SK-N-SH (cell line): ENCODE measurements around the gene GASK1B. TPM values are rescaled to one million over a fixed set of nuclear protein-coding genes. Genes with fewer than 3 reads are reported as not detected.

Experiments used
- CTCF ChIA-PET: fragments of 300-600, 350-600 bp; formaldehyde crosslinking; extraction: SDS; loops from one replicate; lab custom pipeline; 2021; lab: Yijun Ruan, JAX
- POLR2A ChIA-PET: fragments of 350-600 bp; sonication (Branson Sonifier 250); formaldehyde crosslinking; extraction: SDS; loops from one replicate; lab custom pipeline; 2020; ENCODE audit warnings: antibody characterized with exemption, inconsistent platforms; lab: Yijun Ruan, JAX
- DNase-seq: peaks from one replicate; pipeline ENCODE4 v3.0.0; 2012
- H2AFZ ChIP-seq: fragments of 200-600 bp; sonication (generic); 2 replicates; pipeline ENCODE4 v1.8.1; 2016; ENCODE audit warnings: antibody characterized with exemption, mild to moderate bottlenecking, low read depth
- H3F3A ChIP-seq: fragments of 200-600 bp; sonication (generic); replicated peaks from 2 replicates; pipeline ENCODE3; 2016; ENCODE audit warnings: antibody characterized with exemption, mild to moderate bottlenecking; ENCODE audit not compliant: insufficient read depth
- H3K27ac ChIP-seq, 2 experiments: fragments of 200-500 bp in 1 of 2; fragments of 200-600 bp in 1 of 2; sonication (Bioruptor generic) in 1 of 2; sonication (generic), shearing (Covaris generic) in 1 of 2; 2 replicates each; pipeline versions ENCODE4 v1.5.1 to v1.6.1; 2014 to 2016; ENCODE audit warnings: low read depth in 2 of 2, inconsistent platforms in 1 of 2, low read length in 1 of 2, mild to moderate bottlenecking in 1 of 2, mixed read lengths in 1 of 2
- H3K27me3 ChIP-seq: fragments of 200-600 bp; sonication (generic), shearing (Covaris generic); 2 replicates; pipeline ENCODE4 v1.6.1; 2016; ENCODE audit warnings: mixed run types; ENCODE audit not compliant: insufficient read depth
- H3K36me3 ChIP-seq, 2 experiments: fragments of 200-500 bp in 1 of 2; fragments of 200-600 bp in 1 of 2; sonication (Bioruptor generic) in 1 of 2; sonication (generic) in 1 of 2; replicated peaks in 1 of 2; 2 replicates each; pipeline versions ENCODE3 to v1.5.1; 2014 to 2016; ENCODE audit warnings: low read length in 1 of 2, mild to moderate bottlenecking in 1 of 2; ENCODE audit not compliant: insufficient read depth in 2 of 2, control insufficient read depth in 1 of 2
- H3K4me1 ChIP-seq, 2 experiments: fragments of 200-500 bp in 1 of 2; fragments of 200-600 bp in 1 of 2; sonication (Bioruptor generic) in 1 of 2; sonication (generic), shearing (Covaris generic) in 1 of 2; 2 replicates each; pipeline versions ENCODE4 v1.5.1 to v1.6.1; 2014 to 2016; ENCODE audit warnings: low read depth in 1 of 2, low read length in 1 of 2, mixed run types in 1 of 2; ENCODE audit not compliant: insufficient read depth in 2 of 2, control insufficient read depth in 1 of 2
- H3K4me2 ChIP-seq: fragments of 200-600 bp; sonication (generic), shearing (Covaris generic); 2 replicates; pipeline ENCODE4 v1.6.1; 2017; ENCODE audit warnings: mixed run types
- H3K4me3 ChIP-seq, 2 experiments: fragments of 200-500 bp in 1 of 2; fragments of 200-600 bp in 1 of 2; sonication (Bioruptor generic) in 1 of 2; sonication (generic), shearing (Covaris generic) in 1 of 2; 2 replicates each; pipeline versions ENCODE4 v1.5.1 to v1.8.1; 2014 to 2016; ENCODE audit warnings: low read depth in 2 of 2, inconsistent platforms in 1 of 2, low read length in 1 of 2, mild to moderate bottlenecking in 1 of 2, mixed read lengths in 1 of 2, moderate library complexity in 1 of 2
- H3K79me2 ChIP-seq: fragments of 200-600 bp; sonication (generic); 2 replicates; pipeline ENCODE4 v1.8.1; 2017; ENCODE audit warnings: mild to moderate bottlenecking; ENCODE audit not compliant: insufficient read depth
- H3K9ac ChIP-seq: fragments of 200-600 bp; sonication (generic); 2 replicates; pipeline ENCODE4 v1.6.1; 2017; ENCODE audit warnings: mixed run types
- H3K9me2 ChIP-seq: fragments of 200-600 bp; sonication (generic); 2 replicates; pipeline ENCODE4 v1.6.1; 2017; ENCODE audit warnings: mixed run types
- H3K9me3 ChIP-seq: fragments of 200-600 bp; sonication (generic); 2 replicates; pipeline ENCODE4 v1.6.1; 2017; ENCODE audit warnings: mixed run types, mild to moderate bottlenecking, moderate library complexity
- H4K20me1 ChIP-seq: fragments of 200-600 bp; sonication (generic); 2 replicates; pipeline ENCODE4 v1.6.1; 2017; ENCODE audit warnings: mild to moderate bottlenecking, mixed run types; ENCODE audit not compliant: insufficient read depth
- CTCF ChIP-seq: fragments of 200-600 bp; sonication (generic); IDR thresholded peaks from 2 replicates; pipeline ENCODE4 v1.6.1; 2017; ENCODE audit warnings: antibody characterized with exemption, mild to moderate bottlenecking, moderate library complexity
- ELF1 ChIP-seq: IDR thresholded peaks from 2 replicates; pipeline ENCODE4 v1.4.0; 2012
- EZH2phosphoT487 ChIP-seq: fragments of 200-600 bp; sonication (generic); IDR thresholded peaks from 2 replicates; pipeline ENCODE4 v1.6.1; 2017; ENCODE audit warnings: low read depth, mixed run types, mild to moderate bottlenecking, antibody characterized with exemption, moderate library complexity, borderline replicate concordance
- FOSL2 ChIP-seq: IDR thresholded peaks from 2 replicates; pipeline ENCODE4 v1.4.0; 2012; ENCODE audit warnings: low read depth, mild to moderate bottlenecking, moderate library complexity, borderline replicate concordance
- GATA2 ChIP-seq: sonication (generic); formaldehyde crosslinking; IDR thresholded peaks from 2 replicates; pipeline ENCODE4 v1.5.0; 2020; ENCODE audit warnings: mild to moderate bottlenecking, missing genetic modification reagents
- JUND ChIP-seq: IDR thresholded peaks from 2 replicates; pipeline ENCODE4 v1.4.0; 2012
- MEF2A ChIP-seq: IDR thresholded peaks from 2 replicates; pipeline ENCODE4 v1.4.0; 2012; ENCODE audit warnings: low read depth, borderline replicate concordance
- MXI1 ChIP-seq: IDR thresholded peaks from 2 replicates; pipeline ENCODE4 v1.6.1; 2012; ENCODE audit warnings: mild to moderate bottlenecking, low read depth, low read length, improper control_type of control experiment
- NFIC ChIP-seq: IDR thresholded peaks from 2 replicates; pipeline ENCODE4 v1.4.0; 2012; ENCODE audit warnings: borderline replicate concordance
- NRF1 ChIP-seq: IDR thresholded peaks from 2 replicates; pipeline ENCODE4 v1.6.1; 2012; ENCODE audit warnings: low read depth, mild to moderate bottlenecking, low read length
- RCOR1 ChIP-seq: fragments of 150-350 bp; IDR thresholded peaks from 2 replicates; pipeline ENCODE4 v1.6.1; 2017; ENCODE audit warnings: antibody characterized with exemption, low read length
- RFX5 ChIP-seq: IDR thresholded peaks from 2 replicates; pipeline ENCODE4 v1.6.1; 2012; ENCODE audit warnings: mild to moderate bottlenecking, improper control_type of control experiment, low read length
- TCF12 ChIP-seq: IDR thresholded peaks from 2 replicates; pipeline ENCODE4 v1.4.0; 2012
- TEAD4 ChIP-seq: IDR thresholded peaks from 2 replicates; pipeline ENCODE4 v1.4.0; 2012; ENCODE audit warnings: mild to moderate bottlenecking, borderline replicate concordance; ENCODE audit not compliant: insufficient read depth
- USF2 ChIP-seq: fragments of 150-350 bp; IDR thresholded peaks from 2 replicates; pipeline ENCODE4 v1.6.1; 2017; ENCODE audit warnings: antibody characterized with exemption, low read length, low read depth, borderline replicate concordance
- YY1 ChIP-seq: IDR thresholded peaks from 2 replicates; pipeline ENCODE4 v1.4.0; 2012; ENCODE audit warnings: low read depth, mild to moderate bottlenecking
- WGBS: methylation state at CpG from one replicate; pipeline ENCODE4 v1.1.6; 2017; ENCODE audit warnings: low lambda C conversion rate; 5-methylcytosine and 5-hydroxymethylcytosine counted together
- polyA plus RNA-seq, 3 experiments: library from polyadenylated mRNA; depleted of rRNA; stranded (reverse); fragments of >200 nt; gene quantifications; 2 replicates each; pipeline ENCODE4 v1.2.3, GENCODE V29; 2012
- TF ChIP-seq, protein P1 (sequence below): IDR thresholded peaks from 2 replicates; pipeline ENCODE4 v1.6.1; 2012; ENCODE audit warnings: mild to moderate bottlenecking, low read depth, low read length, moderate library complexity
- TF ChIP-seq, protein P2 (sequence below): fragments of 150-350 bp; IDR thresholded peaks from 2 replicates; pipeline ENCODE4 v1.6.1; 2016; ENCODE audit warnings: mild to moderate bottlenecking, low read depth, low read length

The GASK1B gene
- polyA plus RNA-seq, 1 of the 3 experiments (the other 2 are of a cell fraction): 3.7 TPM

GRCh38 chr4:158214856-158215255 lies 42.0 kb upstream of the GASK1B start:
- DNase-seq: no peak
- H3K4me3 ChIP-seq: no peak overlapping the region
- no peaks in the 10 kb centered on the region for H3K36me3 ChIP-seq
- H3K79me2 ChIP-seq: no peaks in the 10 kb centered on the region
- H3K4me2 ChIP-seq: no peak overlapping the region
- TF ChIP-seq MEF2A: no peak
- TF ChIP-seq GATA2 (CRISPR knock-in tag): no peak
- TF ChIP-seq TCF12: no peak
- no peak for TF ChIP-seq MXI1
- no peaks in the 10 kb centered on the region for H4K20me1 ChIP-seq
- no peaks in the 10 kb centered on the region for H3K27me3 ChIP-seq
- no peaks in the 10 kb centered on the region for H3K9me3 ChIP-seq
- no peaks in the 10 kb centered on the region for H3K4me1 ChIP-seq
- ChIA-PET CTCF (no interaction called here), POLR2A (no interaction called here)
- H3K9me2 ChIP-seq: no peaks in the 10 kb centered on the region
- WGBS: 24% methylated on average over 1 of the region's 1 CpG
- H3K9ac ChIP-seq: no peak overlapping the region
- no peaks in the 10 kb centered on the region for H3F3A ChIP-seq
- no peak overlapping the region for H3K27ac ChIP-seq
- H2AFZ ChIP-seq: no peak overlapping the region

GRCh38 chr4:158213466-158213865 lies 40.6 kb upstream of the GASK1B start:
- H3K27me3 ChIP-seq: no peaks in the 10 kb centered on the region
- H3K9me3 ChIP-seq: no peaks in the 10 kb centered on the region
- H3K4me2 ChIP-seq: no peak overlapping the region
- DNase-seq: no peak
- WGBS: 40% methylated on average over 2 of the region's 2 CpGs
- POLR2A ChIA-PET: no interaction called here
- no peaks in the 10 kb centered on the region for H3K36me3 ChIP-seq
- TF ChIP-seq RCOR1 (no peak), FOSL2 (no peak), RFX5 (no peak), TCF12 (no peak), NFIC (no peak), USF2 (no peak), JUND (no peak), ELF1 (no peak), YY1 (no peak), CTCF (no peak), TEAD4 (no peak), NRF1 (no peak), EZH2phosphoT487 (no peak)
- TF ChIP-seq, protein P1, sequence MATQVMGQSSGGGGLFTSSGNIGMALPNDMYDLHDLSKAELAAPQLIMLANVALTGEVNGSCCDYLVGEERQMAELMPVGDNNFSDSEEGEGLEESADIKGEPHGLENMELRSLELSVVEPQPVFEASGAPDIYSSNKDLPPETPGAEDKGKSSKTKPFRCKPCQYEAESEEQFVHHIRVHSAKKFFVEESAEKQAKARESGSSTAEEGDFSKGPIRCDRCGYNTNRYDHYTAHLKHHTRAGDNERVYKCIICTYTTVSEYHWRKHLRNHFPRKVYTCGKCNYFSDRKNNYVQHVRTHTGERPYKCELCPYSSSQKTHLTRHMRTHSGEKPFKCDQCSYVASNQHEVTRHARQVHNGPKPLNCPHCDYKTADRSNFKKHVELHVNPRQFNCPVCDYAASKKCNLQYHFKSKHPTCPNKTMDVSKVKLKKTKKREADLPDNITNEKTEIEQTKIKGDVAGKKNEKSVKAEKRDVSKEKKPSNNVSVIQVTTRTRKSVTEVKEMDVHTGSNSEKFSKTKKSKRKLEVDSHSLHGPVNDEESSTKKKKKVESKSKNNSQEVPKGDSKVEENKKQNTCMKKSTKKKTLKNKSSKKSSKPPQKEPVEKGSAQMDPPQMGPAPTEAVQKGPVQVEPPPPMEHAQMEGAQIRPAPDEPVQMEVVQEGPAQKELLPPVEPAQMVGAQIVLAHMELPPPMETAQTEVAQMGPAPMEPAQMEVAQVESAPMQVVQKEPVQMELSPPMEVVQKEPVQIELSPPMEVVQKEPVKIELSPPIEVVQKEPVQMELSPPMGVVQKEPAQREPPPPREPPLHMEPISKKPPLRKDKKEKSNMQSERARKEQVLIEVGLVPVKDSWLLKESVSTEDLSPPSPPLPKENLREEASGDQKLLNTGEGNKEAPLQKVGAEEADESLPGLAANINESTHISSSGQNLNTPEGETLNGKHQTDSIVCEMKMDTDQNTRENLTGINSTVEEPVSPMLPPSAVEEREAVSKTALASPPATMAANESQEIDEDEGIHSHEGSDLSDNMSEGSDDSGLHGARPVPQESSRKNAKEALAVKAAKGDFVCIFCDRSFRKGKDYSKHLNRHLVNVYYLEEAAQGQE: no peak
- TF ChIP-seq, protein P2, sequence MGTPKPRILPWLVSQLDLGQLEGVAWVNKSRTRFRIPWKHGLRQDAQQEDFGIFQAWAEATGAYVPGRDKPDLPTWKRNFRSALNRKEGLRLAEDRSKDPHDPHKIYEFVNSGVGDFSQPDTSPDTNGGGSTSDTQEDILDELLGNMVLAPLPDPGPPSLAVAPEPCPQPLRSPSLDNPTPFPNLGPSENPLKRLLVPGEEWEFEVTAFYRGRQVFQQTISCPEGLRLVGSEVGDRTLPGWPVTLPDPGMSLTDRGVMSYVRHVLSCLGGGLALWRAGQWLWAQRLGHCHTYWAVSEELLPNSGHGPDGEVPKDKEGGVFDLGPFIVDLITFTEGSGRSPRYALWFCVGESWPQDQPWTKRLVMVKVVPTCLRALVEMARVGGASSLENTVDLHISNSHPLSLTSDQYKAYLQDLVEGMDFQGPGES: no peak
- H4K20me1 ChIP-seq: no peaks in the 10 kb centered on the region
- no peaks in the 10 kb centered on the region for H3K9me2 ChIP-seq
- CTCF ChIA-PET: no interaction called here
- no peak overlapping the region for H3K27ac ChIP-seq
- no peaks in the 10 kb centered on the region for H3K4me1 ChIP-seq
- H3K4me3 ChIP-seq: no peak overlapping the region
- H2AFZ ChIP-seq: no peak overlapping the region
- no peaks in the 10 kb centered on the region for H3F3A ChIP-seq
- H3K9ac ChIP-seq: no peak overlapping the region
- H3K79me2 ChIP-seq: no peaks in the 10 kb centered on the region
